Activated CD4-positive, alpha-beta T cell treated with anti-CD3 and anti-CD28 coated beads, Interleukin-2, amount 50 U/mL, for 16 hours (primary cell): ENCODE data around the gene SNAPC3.

Source experiments
- DNase-seq: peaks from one replicate; pipeline ENCODE4 v3.0.0-alpha.2; 2020

SNAPC3 gene

GRCh38 chr9:15498246-15498995, 75.7 kb downstream of the SNAPC3 start:
- DNase-seq: no peak

GRCh38 chr9:15499139-15499538, 76.5 kb downstream of the SNAPC3 start:
- DNase-seq: no peak

- no peak for DNase-seq
These were observed 78.5 kb downstream of the SNAPC3 start for GRCh38 chr9:15501179-15501578.

- no peak for DNase-seq
These were observed 79.1 kb downstream of the SNAPC3 start for GRCh38 chr9:15501803-15502202.

- DNase-seq: no peak
These were observed 83.2 kb downstream of the SNAPC3 start for GRCh38 chr9:15505921-15506320.

GRCh38 chr9:15509931-15510788, 87.5 kb downstream of the SNAPC3 start:
- DNase-seq: peak; percentile 67

GRCh38 chr9:15510789-15511575, 88.3 kb downstream of the SNAPC3 start, which contains the start of gene PSIP1:
PSIP1 (minus strand) TSS chr9:15510970; CDS start chr9:15510188, 782 bp downstream.
- DNase-seq: peak; percentile 92
